MM.1S (cell line): ENCODE data around the gene TOM1.

Experiments
- DNase-seq: peaks from one replicate; pipeline ENCODE4 v3.0.0-alpha.2; 2015
- H2AFZ ChIP-seq: fragments of 300-600 bp; sonication (generic); 2 replicates; pipeline ENCODE4 v1.6.0; 2016; ENCODE audit warnings: antibody characterized with exemption, low read length
- H3F3A ChIP-seq: fragments of 300-600 bp; sonication (generic); 2 replicates; pipeline ENCODE4 v1.6.1; 2016; ENCODE audit warnings: mild to moderate bottlenecking, antibody characterized with exemption, low read length, moderate library complexity, mixed read lengths; ENCODE audit not compliant: insufficient read depth
- H3K27ac ChIP-seq: fragments of 300-600 bp; sonication (generic); 2 replicates; pipeline ENCODE4 v1.5.1; 2016; ENCODE audit warnings: mild to moderate bottlenecking, low read length
- H3K27me3 ChIP-seq: fragments of 300-600 bp; sonication (generic); replicated peaks from 2 replicates; pipeline ENCODE4 v1.6.0; 2016; ENCODE audit warnings: low read length; ENCODE audit not compliant: insufficient read depth
- H3K36me3 ChIP-seq: fragments of 300-600 bp; sonication (generic); replicated peaks from 2 replicates; pipeline ENCODE4 v1.6.1; 2016; ENCODE audit warnings: mild to moderate bottlenecking, low read length, mixed read lengths; ENCODE audit not compliant: insufficient read depth
- H3K4me1 ChIP-seq: fragments of 300-600 bp; sonication (generic); 2 replicates; pipeline ENCODE4 v1.6.1; 2016; ENCODE audit warnings: low read length, mixed read lengths
- H3K4me2 ChIP-seq: fragments of 300-600 bp; sonication (generic); 2 replicates; pipeline ENCODE4 v1.6.0; 2016; ENCODE audit warnings: low read depth, low read length
- H3K4me3 ChIP-seq: fragments of 300-600 bp; sonication (generic); 2 replicates; pipeline ENCODE4 v1.5.1; 2016; ENCODE audit warnings: low read length, mixed read lengths
- H3K79me2 ChIP-seq: fragments of 300-600 bp; sonication (generic); 2 replicates; pipeline ENCODE4 v1.6.1; 2016; ENCODE audit warnings: mixed run types, low read length, mixed read lengths
- H3K9ac ChIP-seq: fragments of 300-600 bp; sonication (generic); 2 replicates; pipeline ENCODE4 v1.6.1; 2016; ENCODE audit warnings: low read length, mixed read lengths
- H3K9me2 ChIP-seq: fragments of 300-600 bp; sonication (generic); replicated peaks from 2 replicates; pipeline ENCODE4 v1.6.1; 2016; ENCODE audit warnings: mild to moderate bottlenecking, low read length, mixed read lengths; ENCODE audit not compliant: insufficient read depth
- H3K9me3 ChIP-seq: fragments of 300-600 bp; sonication (generic); replicated peaks from 2 replicates; pipeline ENCODE4 v1.6.1; 2016; ENCODE audit warnings: mild to moderate bottlenecking, low read length, mixed read lengths; ENCODE audit not compliant: insufficient read depth
- H4K20me1 ChIP-seq: fragments of 300-600 bp; sonication (generic); 2 replicates; pipeline ENCODE4 v1.6.1; 2016; ENCODE audit warnings: mild to moderate bottlenecking, low read length, moderate library complexity, mixed read lengths; ENCODE audit not compliant: insufficient read depth
- CTCF ChIP-seq: fragments of 300-600 bp; sonication (generic); IDR thresholded peaks from 2 replicates; pipeline ENCODE4 v1.5.1; 2016; ENCODE audit warnings: antibody characterized with exemption, low read length, mixed read lengths
- EZH2 ChIP-seq: fragments of 300-600 bp; sonication (generic); optimal IDR thresholded peaks from 2 replicates; pipeline ENCODE3; 2017; ENCODE audit warnings: low read depth, mild to moderate bottlenecking, antibody characterized with exemption, low read length, mixed read lengths
- EZH2phosphoT487 ChIP-seq: fragments of 300-600 bp; sonication (generic); IDR thresholded peaks from 2 replicates; pipeline ENCODE4 v1.6.1; 2018; ENCODE audit warnings: antibody characterized with exemption, low read length

Gene TOM1

DNA sequence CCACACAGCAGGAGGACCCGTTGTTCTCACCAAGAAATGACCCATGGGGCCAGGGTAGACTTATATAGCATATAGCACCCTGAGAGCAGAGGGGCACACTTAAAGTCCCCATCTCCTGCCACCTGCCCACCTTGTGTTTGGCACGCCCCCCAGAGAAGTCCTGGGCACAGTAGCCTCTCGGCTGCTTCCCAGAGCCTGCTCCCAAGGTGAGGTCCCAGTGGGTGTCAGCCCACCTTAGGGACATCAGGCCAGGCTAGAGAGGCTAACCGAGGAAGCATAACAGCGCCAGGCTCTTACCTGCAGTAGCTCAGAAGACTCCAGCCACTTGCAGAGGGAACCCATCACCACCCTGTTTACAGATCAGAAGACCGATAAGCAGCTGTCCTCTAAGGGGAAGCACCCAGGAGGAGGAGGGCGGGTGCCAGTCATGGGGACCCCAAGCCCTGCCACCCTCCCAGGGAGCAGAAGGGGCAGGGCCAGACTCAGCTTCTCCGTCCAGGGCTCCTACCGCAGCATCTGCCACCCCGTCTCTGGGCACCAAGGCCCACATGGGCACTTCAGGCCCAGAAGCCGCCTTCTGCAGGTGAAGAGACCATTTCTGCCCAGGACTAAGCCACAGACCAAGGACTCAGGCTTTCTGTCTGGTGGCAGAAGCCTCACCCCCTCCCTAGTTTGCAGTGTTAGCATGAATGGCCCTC lies 46.3 kb downstream of the TOM1 start:
- no peak for TF ChIP-seq EZH2
- no peak for TF ChIP-seq CTCF
- no peak for TF ChIP-seq EZH2phosphoT487
- H3F3A ChIP-seq: peaks cover 15% of the 10 kb centered on the region
- H3K36me3 ChIP-seq: no peaks in the 10 kb centered on the region
- DNase-seq: no peak
- no peak overlapping the region for H3K4me3 ChIP-seq
- no peaks in the 10 kb centered on the region for H4K20me1 ChIP-seq
- no peak overlapping the region for H2AFZ ChIP-seq
- H3K9me3 ChIP-seq: no peaks in the 10 kb centered on the region
- peaks cover 36% of the 10 kb centered on the region for H3K4me1 ChIP-seq
- no peaks in the 10 kb centered on the region for H3K9me2 ChIP-seq
- H3K27me3 ChIP-seq: no peaks in the 10 kb centered on the region
- H3K4me2 ChIP-seq: peak overlapping the region; percentile 47; the same call in 1 of the 2 replicates
- H3K27ac ChIP-seq: no peak overlapping the region
- H3K9ac ChIP-seq: no peak overlapping the region
- no peaks in the 10 kb centered on the region for H3K79me2 ChIP-seq

- H3K27ac ChIP-seq: no peak overlapping the region
- no peaks in the 10 kb centered on the region for H3K36me3 ChIP-seq
- H3F3A ChIP-seq: peaks cover 23% of the 10 kb centered on the region
- H3K9me2 ChIP-seq: no peaks in the 10 kb centered on the region
- no peak for DNase-seq
- H3K79me2 ChIP-seq: no peaks in the 10 kb centered on the region
- no peak overlapping the region for H2AFZ ChIP-seq
- H3K4me3 ChIP-seq: no peak overlapping the region
- TF ChIP-seq EZH2 (no peak), EZH2phosphoT487 (no peak), CTCF (no peak)
- H3K9ac ChIP-seq: no peak overlapping the region
- no peak overlapping the region for H3K4me2 ChIP-seq
- H3K9me3 ChIP-seq: no peaks in the 10 kb centered on the region
- no peaks in the 10 kb centered on the region for H3K27me3 ChIP-seq
- H3K4me1 ChIP-seq: peaks cover 43% of the 10 kb centered on the region
- no peaks in the 10 kb centered on the region for H4K20me1 ChIP-seq
Observed at GRCh38 chr22:35346596-35347220, 47.0 kb downstream of the TOM1 start.

DNA sequence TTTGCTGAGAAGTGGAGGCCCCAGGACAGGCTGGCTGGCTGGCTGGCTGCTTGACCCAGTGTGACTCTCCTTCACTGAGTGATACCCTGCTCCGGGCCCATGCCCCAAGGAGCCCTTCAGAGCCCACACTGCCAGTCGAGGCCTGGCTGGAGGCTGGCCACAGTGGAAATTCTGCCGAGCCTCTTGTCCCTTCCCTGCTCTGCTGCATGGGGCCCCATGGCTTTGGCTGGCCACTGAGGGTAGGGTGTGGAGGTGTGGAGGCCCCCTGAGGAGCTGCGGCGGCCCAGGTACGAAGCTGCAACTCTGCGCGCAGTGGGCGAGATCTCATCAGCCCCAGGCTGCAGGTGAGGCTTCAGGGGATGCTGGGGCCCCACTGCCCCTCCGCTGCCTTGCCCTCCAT lies 47.8 kb downstream of the TOM1 start:
- TF ChIP-seq CTCF: no peak
- no peak for TF ChIP-seq EZH2phosphoT487
- no peak for TF ChIP-seq EZH2
- Histone ChIP-seq H3K27me3 (no peaks in the 10 kb centered on the region), H3K4me2 (no peak overlapping the region), H3K9ac (no peak overlapping the region), H3F3A (peaks cover 29% of the 10 kb centered on the region), H3K9me3 (no peaks in the 10 kb centered on the region), H3K4me1 (peaks cover 46% of the 10 kb centered on the region), H2AFZ (no peak overlapping the region), H4K20me1 (no peaks in the 10 kb centered on the region), H3K27ac (no peak overlapping the region), H3K79me2 (no peaks in the 10 kb centered on the region), H3K4me3 (no peak overlapping the region), H3K36me3 (no peaks in the 10 kb centered on the region), H3K9me2 (no peaks in the 10 kb centered on the region)
- DNase-seq: no peak
